ENCODE measurements around the gene NOTCH1.

The NOTCH1 gene

GRCh38 chr9:136485049-136486045 is 60.5 kb downstream of the NOTCH1 start:
- no peak overlapping the region for H3K4ac ChIP-seq (ENCODE audit: low read depth, low read length)
- no peak overlapping the region for H4K8ac ChIP-seq (ENCODE audit: low read depth, low read length)
- WGBS (ENCODE audit: extremely low coverage, insufficient coverage, low lambda C conversion rate) = no CpG with 5 or more reads among the region's 21 CpGs
- H3K36me3 ChIP-seq (ENCODE audit: control insufficient read depth, insufficient read depth, low read length) = no peaks in the 10 kb centered on the region
- H2BK5ac ChIP-seq (ENCODE audit: low read length) = no peak overlapping the region
- no peak overlapping the region for H4K5ac ChIP-seq (ENCODE audit: low read length)
- no peak overlapping the region for H3K9ac ChIP-seq (ENCODE audit: low read length)
- peaks cover 20% of the 10 kb centered on the region for H3K79me2 ChIP-seq (ENCODE audit: control insufficient read depth, insufficient read depth, low read length)
- no peak overlapping the region for H3K27ac ChIP-seq (ENCODE audit: low read depth, low read length)
- peak; percentile 81 for DNase-seq
- no peaks in the 10 kb centered on the region for H3K27me3 ChIP-seq (ENCODE audit: insufficient read depth, low read length, poor library complexity)
- H3K79me1 ChIP-seq (ENCODE audit: low read length) = peaks cover 2% of the 10 kb centered on the region
- H3K23ac ChIP-seq (ENCODE audit: low read length) = no peak overlapping the region
- no peak overlapping the region for H2BK15ac ChIP-seq (replicated peaks; ENCODE audit: low read depth)
- H3K56ac ChIP-seq (ENCODE audit: low read length) = no peak overlapping the region
- no peak overlapping the region for H2BK120ac ChIP-seq (ENCODE audit: low read depth, low read length)
- H3K4me3 ChIP-seq (ENCODE audit: low read length) = no peak overlapping the region
- H2AK5ac ChIP-seq (ENCODE audit: low read length) = no peak overlapping the region
- no peak overlapping the region for H3K18ac ChIP-seq (ENCODE audit: low read length)
- no peak overlapping the region for H3K4me2 ChIP-seq (ENCODE audit: low read length)
- peaks cover 2% of the 10 kb centered on the region for H3K4me1 ChIP-seq (ENCODE audit: control insufficient read depth, low read depth, low read length)

- H3K9ac ChIP-seq (ENCODE audit: low read length) = peak overlapping the region; percentile 69
- no peak overlapping the region for H4K8ac ChIP-seq (ENCODE audit: low read depth, low read length)
- peaks cover 2% of the 10 kb centered on the region for H3K79me1 ChIP-seq (ENCODE audit: low read length)
- no peak overlapping the region for H3K4ac ChIP-seq (ENCODE audit: low read depth, low read length)
- no peak overlapping the region for H2BK120ac ChIP-seq (ENCODE audit: low read depth, low read length)
- WGBS (ENCODE audit: extremely low coverage, insufficient coverage, low lambda C conversion rate) = no CpG with 5 or more reads among the region's 59 CpGs
- peaks cover 29% of the 10 kb centered on the region for H3K79me2 ChIP-seq (ENCODE audit: control insufficient read depth, insufficient read depth, low read length)
- no peak overlapping the region for H2BK5ac ChIP-seq (ENCODE audit: low read length)
- H3K56ac ChIP-seq (ENCODE audit: low read length) = peak overlapping the region; percentile 89
- no peak overlapping the region for H3K4me3 ChIP-seq (ENCODE audit: low read length)
- H3K27me3 ChIP-seq (ENCODE audit: insufficient read depth, low read length, poor library complexity) = no peaks in the 10 kb centered on the region
- no peak overlapping the region for H3K23ac ChIP-seq (ENCODE audit: low read length)
- no peak overlapping the region for H2BK15ac ChIP-seq (replicated peaks; ENCODE audit: low read depth)
- DNase-seq = no peak
- H3K36me3 ChIP-seq (ENCODE audit: control insufficient read depth, insufficient read depth, low read length) = peaks cover 1% of the 10 kb centered on the region
- no peak overlapping the region for H4K5ac ChIP-seq (ENCODE audit: low read length)
- peak overlapping the region; percentile 52 for H3K4me2 ChIP-seq (ENCODE audit: low read length)
- H3K4me1 ChIP-seq (ENCODE audit: control insufficient read depth, low read depth, low read length) = peaks cover 2% of the 10 kb centered on the region
- H3K27ac ChIP-seq (ENCODE audit: low read depth, low read length) = no peak overlapping the region
- peak overlapping the region; percentile 19 for H3K18ac ChIP-seq (ENCODE audit: low read length)
- no peak overlapping the region for H2AK5ac ChIP-seq (ENCODE audit: low read length)
These were observed 61.4 kb downstream of the NOTCH1 start for GRCh38 chr9:136484153-136485048.

- Histone ChIP-seq H2BK120ac (ENCODE audit: low read depth, low read length) (no peak overlapping the region), H3K4me3 (ENCODE audit: low read length) (peak overlapping the region; percentile 20), H3K9ac (ENCODE audit: low read length) (peak overlapping the region; percentile 69), H4K8ac (ENCODE audit: low read depth, low read length) (no peak overlapping the region), H3K18ac (ENCODE audit: low read length) (peak overlapping the region; percentile 62), H3K4ac (ENCODE audit: low read depth, low read length) (no peak overlapping the region), H3K79me2 (ENCODE audit: control insufficient read depth, insufficient read depth, low read length) (peaks cover 36% of the 10 kb centered on the region), H2BK5ac (ENCODE audit: low read length) (peak overlapping the region; percentile 6), H2AK5ac (ENCODE audit: low read length) (no peak overlapping the region), H3K23ac (ENCODE audit: low read length) (no peak overlapping the region), H3K4me2 (ENCODE audit: low read length) (peak overlapping the region; percentile 58), H3K4me1 (ENCODE audit: control insufficient read depth, low read depth, low read length) (peaks cover 2% of the 10 kb centered on the region), H3K79me1 (ENCODE audit: low read length) (peaks cover 2% of the 10 kb centered on the region), H3K27ac (ENCODE audit: low read depth, low read length) (peak overlapping the region; percentile 91), H4K5ac (ENCODE audit: low read length) (no peak overlapping the region), H2BK15ac (replicated peaks; ENCODE audit: low read depth) (no peak overlapping the region), H3K36me3 (ENCODE audit: control insufficient read depth, insufficient read depth, low read length) (peaks cover 1% of the 10 kb centered on the region), H3K56ac (ENCODE audit: low read length) (peak overlapping the region; percentile 89), H3K27me3 (ENCODE audit: insufficient read depth, low read length, poor library complexity) (no peaks in the 10 kb centered on the region)
- DNase-seq = peak; percentile 92
- WGBS (ENCODE audit: extremely low coverage, insufficient coverage, low lambda C conversion rate) = no CpG with 5 or more reads among the region's 63 CpGs
These were observed 62.2 kb downstream of the NOTCH1 start for GRCh38 chr9:136483589-136484152.

GRCh38 chr9:136482793-136483588 is 62.9 kb downstream of the NOTCH1 start, which contains the start of gene SEC16A:
Gene SEC16A, minus strand, starts transcription at chr9:136483040. Its CDS starts 5,425 bp downstream, at chr9:136477615.
- no peaks in the 10 kb centered on the region for H3K27me3 ChIP-seq (ENCODE audit: insufficient read depth, low read length, poor library complexity)
- H3K4me2 ChIP-seq (ENCODE audit: low read length) = peak within 1 kb of the TSS; percentile 89
- H3K4ac ChIP-seq (ENCODE audit: low read depth, low read length) = peak within 1 kb of the TSS; percentile 92
- H3K79me1 ChIP-seq (ENCODE audit: low read length) = peaks cover 3% of the 10 kb centered on the region
- H3K36me3 ChIP-seq (ENCODE audit: control insufficient read depth, insufficient read depth, low read length) = peaks cover 1% of the 10 kb centered on the region
- H3K9ac ChIP-seq (ENCODE audit: low read length) = peak within 1 kb of the TSS; percentile 79
- H3K23ac ChIP-seq (ENCODE audit: low read length) = no peak within 1 kb of the TSS
- H4K8ac ChIP-seq (ENCODE audit: low read depth, low read length) = no peak within 1 kb of the TSS
- peak within 1 kb of the TSS; percentile 99 for H3K4me3 ChIP-seq (ENCODE audit: low read length)
- H2BK15ac ChIP-seq (replicated peaks; ENCODE audit: low read depth) = no peak within 1 kb of the TSS
- H4K5ac ChIP-seq (ENCODE audit: low read length) = no peak within 1 kb of the TSS
- H3K79me2 ChIP-seq (ENCODE audit: control insufficient read depth, insufficient read depth, low read length) = peaks cover 42% of the 10 kb centered on the region
- WGBS (ENCODE audit: extremely low coverage, insufficient coverage, low lambda C conversion rate) = no CpG with 5 or more reads among the region's 109 CpGs
- H2BK120ac ChIP-seq (ENCODE audit: low read depth, low read length) = no peak within 1 kb of the TSS
- peak within 1 kb of the TSS; percentile 89 for H3K56ac ChIP-seq (ENCODE audit: low read length)
- peaks cover 2% of the 10 kb centered on the region for H3K4me1 ChIP-seq (ENCODE audit: control insufficient read depth, low read depth, low read length)
- peak within 1 kb of the TSS; percentile 92 for H3K27ac ChIP-seq (ENCODE audit: low read depth, low read length)
- no peak within 1 kb of the TSS for H2AK5ac ChIP-seq (ENCODE audit: low read length)
- H3K18ac ChIP-seq (ENCODE audit: low read length) = peak within 1 kb of the TSS; percentile 96
- peak; percentile 98 for DNase-seq
- H2BK5ac ChIP-seq (ENCODE audit: low read length) = peak within 1 kb of the TSS; percentile 6

Measured in mesendoderm (in vitro differentiated cells).